HCT116 (cell line): ENCODE data around the gene ADCYAP1. TPM values are rescaled to one million over a fixed set of nuclear protein-coding genes. Genes with fewer than 3 reads are reported as not detected.

ENCODE experiments used
- ATAC-seq: fragments of 200-7000 bp; cut with Tn5 transposase; 2 replicates; pipeline ENCODE4 v1.9.1; 2020; ENCODE audit warnings: mild to moderate bottlenecking, moderate library complexity
- BruUV-seq: library from RNA; stranded (reverse); fragments of 400-500 nt; replicated peaks from 2 replicates; lab custom pipeline; 2021; lab: Mats Ljungman, UMichigan
- CTCF ChIA-PET: fragments of 300-600 bp; sonication (Branson Sonifier 250); formaldehyde crosslinking; loops from one replicate; lab custom pipeline; 2021; ENCODE audit warnings: antibody characterized with exemption; lab: Charles Lee
- POLR2A ChIA-PET: fragments of 300-600, 350-600 bp; sonication (Branson Sonifier 250); formaldehyde crosslinking; loops from one replicate; lab custom pipeline; 2021; ENCODE audit warnings: antibody characterized with exemption; lab: Charles Lee
- RAD21 ChIA-PET, 2 experiments: fragments of 300-600 bp; sonication (Branson Sonifier 250); formaldehyde crosslinking; loops; one replicate each; lab custom pipeline; 2023; ENCODE audit warnings: low total read pairs in 2 of 2; ENCODE audit not compliant: uncharacterized antibody in 2 of 2, unreplicated experiment in 2 of 2, low non-redundant PET in 1 of 2; lab: Charles Lee
- DNase-seq: peaks from one replicate; pipeline ENCODE4 v3.0.0-alpha.2; 2010; ENCODE audit warnings: low read depth, low spot score
- H2AFZ ChIP-seq: fragments of 200-600 bp; shearing (Covaris generic), sonication (generic); 2 replicates; pipeline ENCODE4 v1.6.1; 2017; ENCODE audit warnings: low read depth, mixed run types, mixed read lengths, antibody characterized with exemption, low read length; ENCODE audit not compliant: poor library complexity, severe bottlenecking
- H3K27ac ChIP-seq: 2 replicates; pipeline ENCODE4 v1.5.1; 2012; ENCODE audit warnings: low read depth, low read length
- H3K27me3 ChIP-seq: fragments of 200-600 bp; sonication (generic); 2 replicates; pipeline ENCODE4 v1.6.1; 2016; ENCODE audit warnings: mixed run types, low read length, mixed read lengths; ENCODE audit not compliant: insufficient read depth
- H3K36me3 ChIP-seq, 2 experiments: fragments of 200-500 bp in 1 of 2; fragments of 200-600 bp in 1 of 2; sonication (Bioruptor generic) in 1 of 2; sonication (generic) in 1 of 2; 2 replicates each; pipeline versions ENCODE4 v1.5.1 to v1.6.1; 2014 to 2016; ENCODE audit warnings: low read length in 2 of 2, inconsistent platforms in 1 of 2, mixed read lengths in 1 of 2, mixed run types in 1 of 2; ENCODE audit not compliant: insufficient read depth in 2 of 2, control insufficient read depth in 1 of 2
- H3K4me1 ChIP-seq, 2 experiments: fragments of 200-600 bp in 1 of 2; sonication (generic) in 1 of 2; 2 replicates each; pipeline versions ENCODE4 v1.5.1 to v1.6.1; 2012 to 2017; ENCODE audit warnings: low read length in 2 of 2, inconsistent platforms in 1 of 2, mild to moderate bottlenecking in 1 of 2, mixed read lengths in 1 of 2, mixed run types in 1 of 2, moderate library complexity in 1 of 2; ENCODE audit not compliant: insufficient read depth in 2 of 2, control insufficient read depth in 1 of 2
- H3K4me2 ChIP-seq: fragments of 200-600 bp; sonication (generic); 2 replicates; pipeline ENCODE4 v1.6.1; 2017; ENCODE audit warnings: mixed run types, low read length, mixed read lengths
- H3K4me3 ChIP-seq, 2 experiments: fragments of 200-600 bp in 1 of 2; sonication (generic) in 1 of 2; replicated peaks in 1 of 2; 2 replicates each; pipeline ENCODE4 v1.5.1; 2011 to 2016; ENCODE audit warnings: low read length in 2 of 2, control low read depth in 1 of 2, low read depth in 1 of 2, mild to moderate bottlenecking in 1 of 2, mixed read lengths in 1 of 2, mixed run types in 1 of 2
- H3K79me2 ChIP-seq: fragments of 200-600 bp; sonication (generic); 2 replicates; pipeline ENCODE4 v1.6.1; 2017; ENCODE audit warnings: mild to moderate bottlenecking, mixed run types, low read length, moderate library complexity, mixed read lengths; ENCODE audit not compliant: insufficient read depth
- H3K9ac ChIP-seq: fragments of 200-600 bp; sonication (generic); 2 replicates; pipeline ENCODE4 v1.6.1; 2016; ENCODE audit warnings: low read length, mixed read lengths
- H3K9me2 ChIP-seq: fragments of 200-600 bp; sonication (generic), shearing (Covaris generic); 2 replicates; pipeline ENCODE4 v1.6.1; 2017; ENCODE audit warnings: mixed run types, mild to moderate bottlenecking, moderate library complexity; ENCODE audit not compliant: insufficient read depth
- H3K9me3 ChIP-seq, 2 experiments: fragments of 200-500 bp in 1 of 2; fragments of 200-600 bp in 1 of 2; sonication (Bioruptor generic) in 1 of 2; sonication (generic) in 1 of 2; 2 replicates each; pipeline ENCODE4 v1.6.1; 2014 to 2017; ENCODE audit warnings: low read length in 2 of 2, mixed read lengths in 2 of 2, inconsistent platforms in 1 of 2, low read depth in 1 of 2, mild to moderate bottlenecking in 1 of 2, mixed run types in 1 of 2, moderate library complexity in 1 of 2; ENCODE audit not compliant: control insufficient read depth in 1 of 2, insufficient read depth in 1 of 2
- H4K20me1 ChIP-seq: fragments of 200-600 bp; sonication (generic), shearing (Covaris generic); 2 replicates; pipeline ENCODE4 v1.6.1; 2017; ENCODE audit warnings: mixed run types, mild to moderate bottlenecking, moderate library complexity; ENCODE audit not compliant: insufficient read depth
- CBX3 ChIP-seq: IDR thresholded peaks from 2 replicates; pipeline ENCODE4 v1.6.1; 2012; ENCODE audit warnings: low read depth
- CEBPB ChIP-seq: IDR thresholded peaks from 2 replicates; pipeline ENCODE4 v1.6.1; 2012; ENCODE audit warnings: low read depth
- EGR1 ChIP-seq: IDR thresholded peaks from 2 replicates; pipeline ENCODE4 v1.6.1; 2012; ENCODE audit warnings: low read depth
- ELF1 ChIP-seq: IDR thresholded peaks from 2 replicates; pipeline ENCODE4 v1.6.1; 2012; ENCODE audit warnings: low read depth, borderline replicate concordance
- EZH2 ChIP-seq: fragments of 200-600 bp; sonication (generic); IDR thresholded peaks from 2 replicates; pipeline ENCODE4 v1.6.1; 2017; ENCODE audit warnings: antibody characterized with exemption, mixed run types
- EZH2phosphoT487 ChIP-seq: fragments of 200-600 bp; IDR thresholded peaks from 2 replicates; pipeline ENCODE4 v1.6.1; 2018; ENCODE audit warnings: antibody characterized with exemption, borderline replicate concordance
- JUND ChIP-seq: IDR thresholded peaks from 2 replicates; pipeline ENCODE4 v1.6.1; 2012
- SIN3A ChIP-seq: IDR thresholded peaks from 2 replicates; pipeline ENCODE4 v1.6.1; 2012; ENCODE audit warnings: low read depth
- ZFX ChIP-seq: fragments of 450-650 bp; IDR thresholded peaks from 2 replicates; pipeline ENCODE4 v1.6.1; 2017
- ZNF274 ChIP-seq: fragments of 200-500 bp; sonication (Bioruptor generic); IDR thresholded peaks from 2 replicates; pipeline ENCODE4 v1.6.1; 2014; ENCODE audit warnings: mild to moderate bottlenecking, low read depth, low read length, inconsistent platforms
- intact Hi-C: fragments of 100-400 bp; cut with micrococcal nuclease; formaldehyde crosslinking; loops from 2 replicates; pipeline ENCODE4 v1.10.0; 2022
- total RNA-seq: library from RNA; stranded (reverse); gene quantifications from one replicate; pipeline ENCODE4 v1.2.1, GENCODE V29; 2021; ENCODE audit not compliant: unreplicated experiment
- TF ChIP-seq, protein P1 (sequence below), 3 experiments: fragments of 200-600 bp in 1 of 3; sonication (generic) in 1 of 3; IDR thresholded peaks in 2 of 3; conservative IDR thresholded peaks in 1 of 3; 2 replicates each; pipeline ENCODE4 v1.5.1; 2012 to 2017; ENCODE audit warnings: low read depth in 2 of 3, low read length in 2 of 3, antibody characterized with exemption in 1 of 3, borderline replicate concordance in 1 of 3, control low read depth in 1 of 3, mild to moderate bottlenecking in 1 of 3, mixed read lengths in 1 of 3, mixed run types in 1 of 3, moderate library complexity in 1 of 3; ENCODE audit not compliant: insufficient read depth in 1 of 3
- TF ChIP-seq, protein P2 (sequence below): IDR thresholded peaks from 2 replicates; pipeline ENCODE4 v1.6.1; 2012; ENCODE audit warnings: low read depth
- TF ChIP-seq, protein P3 (sequence below): IDR thresholded peaks from 2 replicates; pipeline ENCODE4 v1.6.1; 2011; ENCODE audit warnings: mild to moderate bottlenecking, low read length, moderate library complexity; ENCODE audit not compliant: insufficient replicate concordance; ENCODE audit errors: extremely low read depth

ADCYAP1 gene
- total RNA-seq, 1 experiment from 2014 or later = not detected

DNA sequence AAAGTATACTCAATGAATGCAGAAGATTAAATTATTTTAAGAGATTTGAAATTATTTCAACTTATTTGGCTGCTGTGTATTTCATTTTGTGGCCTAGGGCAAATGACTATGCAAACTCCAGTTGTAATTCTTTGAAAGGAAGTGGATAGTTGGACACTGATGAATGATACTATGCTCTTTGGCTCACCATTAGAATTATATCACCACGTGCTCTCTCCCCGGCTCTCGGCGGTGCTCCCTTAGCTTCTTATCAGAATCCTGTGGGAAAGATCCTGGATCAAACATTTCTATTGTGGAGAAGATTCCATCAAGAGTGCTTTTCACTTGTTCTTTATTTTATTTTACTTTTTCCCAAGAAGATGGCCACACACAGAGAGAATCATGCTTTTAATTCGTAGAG, 55.2 kb downstream of the ADCYAP1 start:
- Histone ChIP-seq H3K9ac (no peak overlapping the region), H2AFZ (no peak overlapping the region), H3K4me3 (no peak overlapping the region), H3K27me3 (peaks cover 18% of the 10 kb centered on the region), H3K9me3 (no peaks in the 10 kb centered on the region), H3K27ac (no peak overlapping the region), H3K4me1 (peaks cover 0 to 5% of the 10 kb centered on the region in 2 experiments; a peak in 1 of 4 replicates), H4K20me1 (no peaks in the 10 kb centered on the region), H3K9me2 (no peaks in the 10 kb centered on the region), H3K4me2 (no peak overlapping the region), H3K79me2 (no peaks in the 10 kb centered on the region), H3K36me3 (no peaks in the 10 kb centered on the region)
- BruUV-seq = no TSS peak
- intact Hi-C loops = loop anchor here (2.0 kb wide), 1 partner anchor 95 kb away; no protein-coding TSS in a partner anchor
- DNase-seq (no peak), ATAC-seq (no peak)
- RAD21 ChIA-PET = no interaction called here
- POLR2A ChIA-PET = no interaction called here
- TF ChIP-seq CEBPB (no peak), ELF1 (no peak), EGR1 (no peak), EZH2phosphoT487 (no peak), ZFX (no peak), ZNF274 (no peak), SIN3A (no peak), CBX3 (no peak), EZH2 (no peak), JUND (no peak)
- TF ChIP-seq, protein P1, sequence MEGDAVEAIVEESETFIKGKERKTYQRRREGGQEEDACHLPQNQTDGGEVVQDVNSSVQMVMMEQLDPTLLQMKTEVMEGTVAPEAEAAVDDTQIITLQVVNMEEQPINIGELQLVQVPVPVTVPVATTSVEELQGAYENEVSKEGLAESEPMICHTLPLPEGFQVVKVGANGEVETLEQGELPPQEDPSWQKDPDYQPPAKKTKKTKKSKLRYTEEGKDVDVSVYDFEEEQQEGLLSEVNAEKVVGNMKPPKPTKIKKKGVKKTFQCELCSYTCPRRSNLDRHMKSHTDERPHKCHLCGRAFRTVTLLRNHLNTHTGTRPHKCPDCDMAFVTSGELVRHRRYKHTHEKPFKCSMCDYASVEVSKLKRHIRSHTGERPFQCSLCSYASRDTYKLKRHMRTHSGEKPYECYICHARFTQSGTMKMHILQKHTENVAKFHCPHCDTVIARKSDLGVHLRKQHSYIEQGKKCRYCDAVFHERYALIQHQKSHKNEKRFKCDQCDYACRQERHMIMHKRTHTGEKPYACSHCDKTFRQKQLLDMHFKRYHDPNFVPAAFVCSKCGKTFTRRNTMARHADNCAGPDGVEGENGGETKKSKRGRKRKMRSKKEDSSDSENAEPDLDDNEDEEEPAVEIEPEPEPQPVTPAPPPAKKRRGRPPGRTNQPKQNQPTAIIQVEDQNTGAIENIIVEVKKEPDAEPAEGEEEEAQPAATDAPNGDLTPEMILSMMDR (IDR thresholded peaks at IDR 0.05 in 2 of 3, conservative IDR thresholded peaks at IDR 0.05 in 1 of 3; ENCODE audit: borderline replicate concordance in 1 of 3, insufficient read depth in 1 of 3, low read depth in 2 of 3, low read length in 2 of 3) = no peak
- TF ChIP-seq, protein P2, sequence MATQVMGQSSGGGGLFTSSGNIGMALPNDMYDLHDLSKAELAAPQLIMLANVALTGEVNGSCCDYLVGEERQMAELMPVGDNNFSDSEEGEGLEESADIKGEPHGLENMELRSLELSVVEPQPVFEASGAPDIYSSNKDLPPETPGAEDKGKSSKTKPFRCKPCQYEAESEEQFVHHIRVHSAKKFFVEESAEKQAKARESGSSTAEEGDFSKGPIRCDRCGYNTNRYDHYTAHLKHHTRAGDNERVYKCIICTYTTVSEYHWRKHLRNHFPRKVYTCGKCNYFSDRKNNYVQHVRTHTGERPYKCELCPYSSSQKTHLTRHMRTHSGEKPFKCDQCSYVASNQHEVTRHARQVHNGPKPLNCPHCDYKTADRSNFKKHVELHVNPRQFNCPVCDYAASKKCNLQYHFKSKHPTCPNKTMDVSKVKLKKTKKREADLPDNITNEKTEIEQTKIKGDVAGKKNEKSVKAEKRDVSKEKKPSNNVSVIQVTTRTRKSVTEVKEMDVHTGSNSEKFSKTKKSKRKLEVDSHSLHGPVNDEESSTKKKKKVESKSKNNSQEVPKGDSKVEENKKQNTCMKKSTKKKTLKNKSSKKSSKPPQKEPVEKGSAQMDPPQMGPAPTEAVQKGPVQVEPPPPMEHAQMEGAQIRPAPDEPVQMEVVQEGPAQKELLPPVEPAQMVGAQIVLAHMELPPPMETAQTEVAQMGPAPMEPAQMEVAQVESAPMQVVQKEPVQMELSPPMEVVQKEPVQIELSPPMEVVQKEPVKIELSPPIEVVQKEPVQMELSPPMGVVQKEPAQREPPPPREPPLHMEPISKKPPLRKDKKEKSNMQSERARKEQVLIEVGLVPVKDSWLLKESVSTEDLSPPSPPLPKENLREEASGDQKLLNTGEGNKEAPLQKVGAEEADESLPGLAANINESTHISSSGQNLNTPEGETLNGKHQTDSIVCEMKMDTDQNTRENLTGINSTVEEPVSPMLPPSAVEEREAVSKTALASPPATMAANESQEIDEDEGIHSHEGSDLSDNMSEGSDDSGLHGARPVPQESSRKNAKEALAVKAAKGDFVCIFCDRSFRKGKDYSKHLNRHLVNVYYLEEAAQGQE = no peak
- TF ChIP-seq, protein P3, sequence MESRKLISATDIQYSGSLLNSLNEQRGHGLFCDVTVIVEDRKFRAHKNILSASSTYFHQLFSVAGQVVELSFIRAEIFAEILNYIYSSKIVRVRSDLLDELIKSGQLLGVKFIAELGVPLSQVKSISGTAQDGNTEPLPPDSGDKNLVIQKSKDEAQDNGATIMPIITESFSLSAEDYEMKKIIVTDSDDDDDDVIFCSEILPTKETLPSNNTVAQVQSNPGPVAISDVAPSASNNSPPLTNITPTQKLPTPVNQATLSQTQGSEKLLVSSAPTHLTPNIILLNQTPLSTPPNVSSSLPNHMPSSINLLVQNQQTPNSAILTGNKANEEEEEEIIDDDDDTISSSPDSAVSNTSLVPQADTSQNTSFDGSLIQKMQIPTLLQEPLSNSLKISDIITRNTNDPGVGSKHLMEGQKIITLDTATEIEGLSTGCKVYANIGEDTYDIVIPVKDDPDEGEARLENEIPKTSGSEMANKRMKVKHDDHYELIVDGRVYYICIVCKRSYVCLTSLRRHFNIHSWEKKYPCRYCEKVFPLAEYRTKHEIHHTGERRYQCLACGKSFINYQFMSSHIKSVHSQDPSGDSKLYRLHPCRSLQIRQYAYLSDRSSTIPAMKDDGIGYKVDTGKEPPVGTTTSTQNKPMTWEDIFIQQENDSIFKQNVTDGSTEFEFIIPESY = no peak
- CTCF ChIA-PET = no interaction called here
